ENCODE data around the gene MRPL45. TPM values are rescaled to one million over a fixed set of nuclear protein-coding genes. Genes with fewer than 3 reads are reported as not detected.

Gene MRPL45
- polyA plus RNA-seq, 10 donors, result 50.7 to 68.8 (median 56.3) TPM

DNA sequence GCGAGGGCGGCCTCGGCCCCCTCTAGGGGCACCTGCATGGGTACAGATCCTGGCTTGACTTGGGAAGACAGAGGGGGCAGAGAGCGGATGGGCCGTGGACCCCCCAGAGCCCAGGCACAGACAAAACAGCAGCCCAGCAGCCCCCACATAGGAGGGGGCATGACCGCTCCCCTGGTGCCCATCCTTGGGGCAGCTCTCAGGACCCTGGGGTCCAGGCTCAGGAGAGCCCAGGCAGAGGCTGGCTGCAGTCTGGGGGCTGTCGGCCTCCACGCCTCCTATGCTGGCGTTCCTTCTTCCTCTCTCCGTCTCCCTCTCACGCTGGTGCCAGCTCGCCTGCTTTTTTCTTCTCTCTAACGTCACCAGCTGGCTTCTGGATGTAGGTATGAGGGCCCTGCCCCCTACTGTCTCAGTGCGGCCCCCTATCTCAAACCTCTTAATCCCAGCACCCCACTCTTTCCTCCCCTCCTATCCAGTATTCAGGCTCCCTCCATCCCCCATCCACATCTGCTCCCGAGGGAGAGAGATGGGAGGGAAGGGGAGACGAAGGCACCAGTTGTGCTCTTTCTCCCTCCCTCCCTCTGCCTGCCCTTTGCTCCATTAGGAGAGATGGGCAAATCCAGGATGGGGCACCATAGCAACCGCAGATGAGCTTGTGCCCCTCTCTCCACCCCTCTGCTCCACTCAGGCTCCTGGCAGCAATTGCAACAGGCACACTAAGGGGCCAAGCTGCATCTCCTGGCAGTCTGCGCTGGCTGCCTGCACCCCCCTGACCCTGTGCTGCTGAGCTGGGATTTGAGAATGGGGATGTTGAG is 46.8 kb downstream of the MRPL45 start, which contains the start of gene GPR179:
Gene GPR179 (minus strand): TSS at position 349 of the 812 bp plus-strand sequence. CDS start 167 bp downstream, at position 182.
- no peak for DNase-seq

DNA sequence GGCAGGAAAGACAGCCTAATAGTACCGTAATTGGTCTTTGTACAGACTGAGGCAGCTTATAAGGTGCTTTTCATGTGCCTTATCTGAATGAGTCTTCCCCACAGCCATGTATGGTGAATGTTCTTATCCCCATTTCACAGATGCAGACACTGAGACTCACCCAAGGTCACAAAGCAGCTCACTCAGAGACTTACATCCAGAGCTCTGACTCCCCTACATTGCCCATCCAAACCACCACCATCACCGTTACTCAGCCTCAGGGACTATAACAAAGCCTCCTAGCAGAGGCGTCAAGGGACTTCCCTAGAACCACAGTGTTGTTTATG is 47.4 kb downstream of the MRPL45 start:
- DNase-seq, result no peak

DNA sequence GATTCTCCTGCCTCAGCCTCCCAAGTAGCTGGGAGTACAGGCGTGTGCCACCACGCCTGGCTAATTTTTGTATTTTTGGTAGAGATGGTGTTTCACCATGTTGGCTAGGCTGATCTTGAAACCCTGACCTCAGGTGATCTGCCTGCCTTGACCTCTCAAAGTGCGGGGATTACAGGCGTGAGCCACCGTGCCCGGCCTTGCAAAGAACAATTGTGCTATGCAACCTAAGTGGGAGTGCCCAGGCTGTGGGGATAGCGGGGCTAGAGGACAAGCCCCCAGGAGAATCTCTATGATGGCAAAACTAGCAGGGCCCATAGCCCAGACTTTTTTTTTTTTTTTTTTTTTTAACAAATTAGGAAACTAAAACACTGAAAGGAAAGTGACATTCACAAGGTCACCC is 48.8 kb downstream of the MRPL45 start:
- DNase-seq, result no peak

DNA sequence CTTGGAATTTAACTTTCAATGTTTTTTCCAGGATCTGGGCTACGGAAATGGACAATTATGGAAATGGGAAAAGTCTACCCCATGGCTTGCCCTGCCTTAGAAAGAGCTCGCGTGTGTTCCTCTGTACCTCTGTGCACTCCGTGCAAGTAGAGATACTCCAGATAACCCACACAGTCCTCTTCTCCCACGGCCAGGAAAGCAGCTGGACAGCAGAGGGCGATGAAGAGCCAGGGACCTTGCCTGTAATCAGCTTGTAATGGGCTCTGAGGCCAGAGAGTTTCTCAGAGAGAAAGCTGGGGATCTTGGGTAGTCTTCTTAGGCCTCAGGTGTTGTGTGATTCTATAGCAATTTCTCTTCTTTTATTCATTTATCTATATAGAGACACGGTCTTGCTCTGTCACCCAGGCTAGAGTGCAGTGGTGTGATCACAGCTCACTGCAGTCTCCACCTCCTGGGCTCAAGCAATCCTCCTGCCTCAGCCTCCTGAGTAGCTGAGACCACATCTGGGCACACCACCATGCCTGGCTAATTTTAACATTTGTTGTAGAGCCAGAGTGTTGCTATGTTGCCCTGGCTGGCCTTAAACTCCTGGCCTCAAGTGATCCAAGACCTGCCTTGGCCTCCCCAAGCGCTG is 52.2 kb downstream of the MRPL45 start:
- peak; percentile 76 to 92 (median 88) for DNase-seq

DNA sequence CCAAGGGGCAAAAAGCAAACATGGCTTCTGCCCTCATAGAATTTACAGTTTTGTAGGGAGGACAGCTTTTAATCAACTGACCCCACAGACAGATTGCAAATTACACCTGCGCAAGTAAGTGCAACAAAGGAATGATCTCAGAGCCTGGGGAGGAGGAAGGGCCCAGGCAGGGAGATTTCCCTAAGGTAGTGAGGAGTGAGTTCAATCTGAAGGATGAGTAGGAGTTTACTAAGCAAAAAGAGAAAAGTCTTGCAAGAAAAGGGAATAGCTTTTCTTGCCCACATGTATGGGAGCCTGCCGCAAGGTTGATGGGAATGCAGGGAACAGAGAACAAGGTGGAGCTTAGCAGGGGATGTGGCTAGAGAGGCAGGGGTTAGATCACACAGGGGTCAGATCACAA is 53.1 kb downstream of the MRPL45 start:
- DNase-seq, result no peak

DNA sequence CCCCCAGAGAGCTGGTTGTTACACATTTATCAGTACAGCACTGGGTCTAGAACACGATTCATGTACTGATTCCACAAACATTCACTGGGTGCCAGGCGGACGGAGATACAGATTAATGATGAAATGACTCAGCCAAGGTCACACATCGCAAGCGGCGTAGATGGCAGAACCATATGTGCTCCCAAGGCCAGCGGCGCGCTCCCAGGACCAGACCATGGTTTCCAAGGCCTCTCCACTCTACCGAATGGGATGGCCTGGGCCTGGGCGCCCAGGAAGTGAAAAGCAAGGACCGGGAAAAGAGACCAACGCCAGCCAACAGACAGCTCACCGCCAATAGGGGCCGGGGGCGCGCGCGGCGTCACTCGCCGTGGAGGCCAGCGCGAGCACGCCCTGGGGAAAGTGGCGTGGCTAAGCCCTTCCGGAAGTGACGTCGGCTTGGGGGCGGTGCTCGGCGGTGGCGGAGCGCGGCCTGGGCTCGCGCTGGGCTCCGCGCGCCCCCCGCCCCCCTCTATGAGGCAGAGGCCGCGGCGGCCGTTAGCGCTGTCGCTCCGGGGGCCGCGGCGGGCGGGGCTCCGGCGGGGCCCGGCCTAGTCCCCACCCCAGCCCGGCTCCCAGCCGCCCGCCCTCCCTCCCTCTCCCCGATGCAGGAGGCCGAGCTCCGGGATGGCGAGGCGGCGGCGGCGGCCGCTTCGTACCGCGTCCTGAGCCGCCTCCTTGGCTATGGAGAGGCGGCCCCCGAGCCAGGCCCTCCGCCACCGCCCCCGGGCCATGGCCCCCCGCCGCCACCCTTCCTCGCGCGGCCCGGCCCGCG is 54.6 kb downstream of the MRPL45 start, which contains the start of gene SOCS7:
Gene SOCS7 (plus strand): TSS at position 433 of the 811 bp plus-strand sequence. CDS start 209 bp downstream, at position 642.
- DNase-seq, result peak; percentile 95 to 98 (median 97)

DNA sequence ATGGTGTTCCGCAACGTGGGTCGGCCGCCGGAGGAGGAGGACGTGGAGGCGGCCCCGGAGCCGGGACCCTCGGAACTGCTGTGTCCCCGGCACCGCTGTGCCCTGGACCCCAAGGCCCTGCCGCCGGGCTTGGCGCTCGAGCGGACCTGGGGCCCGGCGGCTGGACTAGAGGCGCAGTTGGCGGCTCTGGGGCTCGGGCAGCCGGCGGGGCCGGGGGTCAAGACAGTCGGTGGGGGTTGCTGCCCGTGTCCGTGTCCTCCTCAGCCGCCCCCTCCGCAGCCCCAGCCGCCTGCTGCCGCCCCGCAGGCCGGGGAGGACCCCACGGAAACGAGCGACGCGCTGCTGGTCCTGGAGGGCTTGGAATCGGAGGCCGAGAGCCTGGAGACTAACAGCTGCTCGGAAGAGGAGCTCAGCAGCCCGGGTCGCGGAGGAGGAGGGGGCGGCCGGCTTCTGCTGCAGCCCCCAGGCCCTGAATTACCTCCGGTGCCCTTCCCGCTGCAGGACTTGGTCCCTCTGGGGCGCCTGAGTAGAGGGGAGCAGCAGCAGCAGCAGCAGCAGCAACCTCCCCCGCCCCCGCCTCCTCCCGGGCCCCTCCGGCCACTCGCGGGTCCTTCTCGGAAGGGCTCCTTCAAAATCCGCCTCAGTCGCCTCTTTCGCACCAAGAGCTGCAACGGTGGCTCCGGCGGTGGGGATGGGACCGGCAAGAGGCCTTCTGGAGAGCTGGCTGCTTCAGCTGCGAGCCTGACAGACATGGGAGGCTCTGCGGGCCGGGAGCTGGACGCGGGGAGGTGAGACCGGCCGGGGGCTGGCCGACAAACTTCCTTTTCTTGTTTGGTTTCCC is 55.5 kb downstream of the MRPL45 start:
- peak in 2 of 3 donors; percentile 22 to 70 for DNase-seq

DNA sequence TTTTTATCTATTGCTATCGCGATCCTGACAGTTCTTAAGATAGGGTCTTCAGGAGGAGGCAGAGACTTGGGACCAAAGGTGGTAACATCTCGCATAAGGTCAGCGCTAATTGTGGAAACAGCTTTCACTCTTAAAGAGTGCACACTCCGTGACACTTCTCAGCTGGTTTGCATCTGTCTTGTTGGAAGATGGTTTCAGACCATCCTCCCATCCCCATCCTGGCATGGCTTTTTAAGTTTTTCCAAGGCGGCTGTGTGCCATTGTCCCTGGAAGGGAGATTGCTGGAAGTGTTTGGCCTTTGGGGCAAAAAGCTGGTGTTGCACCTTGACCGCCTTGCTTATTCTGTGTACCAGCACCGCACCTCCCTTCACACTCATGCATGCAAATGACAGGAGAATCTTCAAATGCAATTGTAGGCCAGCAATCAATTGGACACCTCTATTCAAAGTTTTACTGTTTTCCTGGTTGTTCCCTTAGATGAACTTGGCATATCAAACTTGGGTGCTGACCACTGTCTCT is 56.2 kb downstream of the MRPL45 start:
- peak in 2 of 3 donors; percentile 13 to 17 for DNase-seq

DNA sequence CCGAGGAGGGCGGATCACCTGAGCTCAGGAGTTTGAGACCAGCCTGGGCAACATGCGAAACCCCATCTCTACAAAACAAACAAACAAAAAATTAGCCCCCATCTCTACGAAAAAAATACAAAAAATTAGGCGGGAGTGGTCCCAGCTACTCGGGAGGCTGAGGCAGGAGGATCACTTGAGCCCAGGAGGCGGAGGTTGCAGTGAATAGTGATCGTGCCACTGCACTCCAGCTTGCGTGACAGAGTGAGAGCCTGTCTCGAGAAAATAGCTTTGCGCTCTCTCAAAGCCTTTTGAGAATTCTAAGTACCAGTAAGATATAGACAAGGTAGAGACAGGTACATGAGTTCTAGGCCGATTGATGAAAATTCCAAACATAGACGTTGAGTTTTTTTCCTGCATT is 56.7 kb downstream of the MRPL45 start:
- no peak for DNase-seq

DNA sequence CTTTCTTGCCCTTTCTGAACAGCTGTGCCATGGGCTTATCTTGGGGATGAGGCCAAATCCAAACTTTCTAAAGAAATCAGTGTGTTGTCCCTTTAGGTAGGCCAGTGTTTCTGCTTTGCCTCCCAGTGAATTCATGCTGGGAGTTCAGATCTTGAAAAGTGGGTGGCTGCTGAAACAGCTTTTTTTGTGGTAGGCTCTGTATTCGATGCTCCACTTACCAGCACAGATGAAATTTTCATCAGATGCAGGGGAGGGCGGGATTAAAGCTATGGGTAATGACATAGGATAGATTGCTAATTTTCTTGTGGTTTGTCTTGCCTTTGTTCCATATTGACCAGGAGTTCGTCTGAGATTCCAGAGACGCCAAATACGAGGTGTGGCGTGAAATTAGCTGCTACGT is 57.5 kb downstream of the MRPL45 start:
- no peak for DNase-seq

DNA sequence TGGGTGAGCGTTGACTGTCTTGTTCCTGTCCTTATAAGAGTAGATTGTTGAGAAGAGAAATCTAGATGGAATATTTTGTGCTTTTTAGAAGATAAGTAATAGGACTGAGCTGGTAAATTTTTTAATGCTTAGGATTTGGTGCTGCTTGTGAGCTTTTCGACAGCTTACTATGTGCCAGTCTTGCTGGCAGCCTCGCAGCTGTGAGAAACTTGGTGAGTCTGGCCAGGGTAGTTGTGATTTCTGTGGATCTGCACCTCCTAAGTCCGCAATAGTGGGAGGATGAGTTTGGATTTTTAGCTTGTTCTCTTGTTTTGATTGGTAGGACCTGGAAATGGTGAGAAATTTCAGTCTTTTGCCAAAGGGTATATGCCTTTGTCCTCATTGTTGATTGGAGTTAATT is 58.3 kb downstream of the MRPL45 start:
- DNase-seq, result no peak

DNA sequence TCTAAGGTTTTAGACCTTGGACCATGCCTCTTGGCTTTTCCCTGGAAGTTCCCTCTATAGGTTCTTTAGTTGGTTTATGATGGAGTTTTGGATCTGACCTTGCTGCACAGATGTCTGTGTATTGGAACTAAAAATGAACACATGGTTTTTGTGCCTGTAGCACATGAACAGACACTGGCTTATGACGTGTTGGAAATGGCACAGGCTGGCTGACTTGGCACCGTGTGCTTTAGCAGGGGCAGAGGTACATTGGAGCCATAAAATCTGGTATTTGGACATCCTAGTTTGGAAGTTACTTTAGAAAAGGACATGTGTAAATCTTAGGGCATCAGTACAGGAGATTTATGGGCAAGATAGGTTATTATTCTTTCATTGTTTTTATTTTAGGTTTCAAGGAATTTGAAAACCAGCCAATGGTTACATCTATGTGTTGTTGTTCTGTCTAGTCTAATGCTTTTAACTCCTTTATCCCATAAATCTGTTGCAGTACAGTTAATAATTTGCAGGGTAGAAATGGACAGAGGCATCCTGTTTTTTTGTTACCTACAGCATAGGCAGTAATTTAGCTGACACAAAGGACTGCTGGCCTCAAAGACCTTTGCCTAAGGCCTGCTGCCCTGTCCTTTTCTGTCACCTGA is 60.6 kb downstream of the MRPL45 start:
- peak in 2 of 3 donors; percentile 9 to 36 for DNase-seq

DNA sequence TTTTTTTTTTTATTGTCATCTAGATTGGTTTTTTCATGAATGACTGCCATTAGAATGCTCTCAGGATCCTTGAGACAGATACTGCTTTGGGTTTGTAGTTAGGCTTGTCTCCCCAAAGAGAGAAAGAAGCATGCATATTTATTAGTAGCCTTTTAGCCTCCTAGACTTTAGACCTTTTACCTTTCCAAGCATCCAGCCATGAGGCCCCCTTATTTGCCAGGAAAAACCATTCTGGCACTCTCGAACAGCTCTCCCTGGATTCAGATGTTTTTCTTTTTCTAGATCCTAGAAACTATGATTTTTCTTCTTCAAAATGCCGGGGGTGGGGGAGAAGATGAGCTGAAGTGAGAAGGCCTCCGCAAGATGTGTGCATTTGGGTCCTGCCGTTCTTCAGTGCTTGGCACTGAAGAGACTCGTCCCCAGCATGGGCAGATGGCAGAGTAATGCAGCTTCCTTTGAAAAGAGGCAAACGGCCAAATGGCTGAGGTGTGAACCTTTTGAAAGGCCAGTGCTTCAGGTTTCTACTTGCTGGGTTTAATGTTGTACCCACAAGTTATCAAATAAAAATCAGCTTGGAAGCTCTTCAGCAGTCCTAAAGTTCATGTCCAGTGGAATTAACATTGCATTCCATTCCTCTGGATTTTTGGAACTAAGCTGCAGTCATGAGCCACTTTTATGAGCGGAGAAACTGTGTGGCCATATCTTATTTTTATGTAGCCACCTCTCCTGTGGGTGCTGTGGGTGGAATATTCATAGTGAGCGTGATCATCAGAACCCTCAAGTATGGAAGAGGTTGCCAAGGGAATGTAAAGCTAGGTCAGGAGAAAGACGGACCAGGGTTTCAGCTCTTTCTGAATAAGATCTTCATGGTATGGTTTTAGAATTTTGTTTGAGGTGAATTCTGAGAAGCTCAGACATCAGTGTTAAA is 61.9 kb downstream of the MRPL45 start:
- DNase-seq, result peak in 1 of 3 donors; percentile 10

DNA sequence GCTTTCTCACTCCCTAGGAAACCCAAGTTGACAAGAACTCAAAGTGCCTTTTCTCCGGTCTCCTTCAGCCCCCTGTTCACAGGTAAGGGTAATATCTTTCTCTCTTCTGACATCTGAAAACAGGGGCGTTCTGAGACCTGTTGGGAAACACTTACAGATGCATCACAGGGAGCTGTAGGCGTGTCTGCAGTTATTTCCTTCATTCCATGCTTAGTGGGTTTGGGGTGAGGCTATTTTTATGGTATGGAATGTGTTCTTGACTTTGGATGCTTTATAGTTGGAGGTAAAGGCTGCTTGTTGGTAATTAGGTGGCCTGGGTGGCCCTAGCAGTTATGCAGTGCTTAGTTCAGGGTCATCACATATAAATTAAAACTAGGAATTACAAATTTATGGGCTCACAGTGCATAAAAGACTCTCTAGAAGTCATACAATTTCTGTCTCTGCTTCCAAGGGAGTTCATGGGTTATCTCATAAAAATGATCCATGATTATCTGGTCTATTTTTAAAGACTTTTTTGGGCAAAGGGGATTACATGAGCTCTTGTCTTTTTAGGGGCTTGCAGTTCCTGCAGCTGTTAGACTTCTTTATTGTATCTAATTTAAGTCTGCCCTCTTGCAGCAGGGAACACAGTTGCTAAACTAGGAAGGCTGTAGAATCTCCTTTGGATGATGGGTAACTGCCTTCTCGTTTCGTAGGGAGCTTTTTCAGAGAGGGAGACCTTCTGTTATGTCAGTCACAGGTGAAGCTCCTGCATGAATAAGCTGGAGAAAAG is 64.9 kb downstream of the MRPL45 start:
- peak in 1 of 3 donors; percentile 12 for DNase-seq

DNA sequence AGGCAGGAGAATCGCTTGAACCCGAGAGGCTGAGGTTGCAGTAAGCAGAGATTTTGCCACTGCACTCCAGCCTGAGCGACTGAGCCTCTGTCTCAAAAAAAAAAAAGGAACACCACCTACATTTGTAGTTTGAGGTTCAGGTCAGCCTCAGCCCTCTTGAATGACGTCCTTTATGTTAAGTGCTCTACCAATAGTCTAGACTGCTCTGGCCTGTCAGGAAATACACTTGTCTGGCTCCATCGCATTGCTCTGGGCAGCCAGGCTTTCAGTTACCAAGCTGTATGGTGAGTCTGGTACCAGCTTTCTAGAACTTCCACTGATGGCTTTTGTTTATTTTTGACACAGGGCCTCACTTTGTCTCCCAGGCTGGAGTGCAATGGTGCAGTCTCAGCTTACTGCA is 66.0 kb downstream of the MRPL45 start:
- no peak for DNase-seq

DNA sequence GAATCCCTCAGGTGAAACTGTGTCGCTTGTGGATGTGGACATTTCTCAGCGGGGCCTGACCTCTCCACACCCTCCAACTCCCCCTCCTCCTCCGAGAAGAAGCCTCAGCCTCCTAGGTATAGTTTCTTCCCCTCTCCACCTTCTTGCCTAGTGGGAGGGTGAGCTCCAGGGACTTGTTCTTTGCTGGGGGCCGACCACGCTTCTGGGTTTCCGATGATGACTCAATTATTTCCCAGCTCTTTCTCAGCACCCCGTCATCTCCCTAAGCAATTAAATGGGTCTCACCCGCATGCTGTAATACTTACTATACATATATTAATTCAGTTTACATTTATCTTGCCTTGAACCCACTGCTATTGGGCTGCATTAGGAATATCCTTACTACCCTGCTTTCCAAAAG is 67.8 kb downstream of the MRPL45 start:
- no peak for DNase-seq

DNA sequence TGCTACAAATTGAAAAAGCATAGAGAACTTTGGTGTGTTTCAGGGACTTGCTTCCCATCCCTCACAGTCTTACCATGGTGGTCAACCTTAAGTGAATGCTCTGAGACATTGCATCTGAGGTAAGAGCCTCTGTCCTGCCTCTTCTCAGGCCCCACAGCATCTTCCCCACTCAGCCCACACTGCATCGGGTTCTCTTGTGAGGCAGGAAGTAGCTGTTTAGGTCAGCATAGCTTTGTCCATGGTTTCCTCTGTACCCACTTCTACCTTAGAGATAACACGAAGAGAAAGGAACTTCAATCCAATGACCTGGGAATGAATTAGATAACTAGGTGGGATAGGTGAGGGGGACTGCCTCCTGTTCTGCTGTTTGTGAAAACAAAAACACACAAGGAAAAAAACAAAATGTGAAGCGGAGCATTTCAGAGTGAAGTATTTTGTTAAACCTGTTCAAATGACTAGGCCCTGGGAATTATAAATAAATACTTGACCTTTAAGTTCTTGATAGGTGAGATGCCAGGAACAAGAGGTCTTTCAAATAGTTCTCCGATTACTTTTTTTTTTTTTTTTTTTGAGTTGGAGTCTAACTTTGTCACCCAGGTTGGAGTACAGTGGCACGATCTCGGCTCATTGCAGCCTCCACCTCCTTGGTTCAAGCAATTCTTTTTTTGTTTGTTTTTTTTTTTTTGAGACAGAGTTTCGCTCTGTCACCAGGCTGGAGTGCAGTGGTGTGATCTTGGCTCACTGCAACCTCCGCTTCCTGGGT is 72.3 kb downstream of the MRPL45 start:
- no peak for DNase-seq
